Rectal smooth muscle tissue (tissue), 1 donor: ENCODE data around the gene TADA3.

Experiments
- H3K27ac ChIP-seq: one replicate; pipeline ENCODE4 v1.7.0; 2013; ENCODE audit warnings: low read depth, low read length, inconsistent platforms
- H3K27me3 ChIP-seq: one replicate; pipeline ENCODE4 v1.7.0; 2013; ENCODE audit warnings: low read length; ENCODE audit not compliant: control insufficient read depth, insufficient read depth
- H3K36me3 ChIP-seq: one replicate; pipeline ENCODE4 v1.7.0; 2013; ENCODE audit warnings: low read length; ENCODE audit not compliant: control insufficient read depth, insufficient read depth
- H3K4me1 ChIP-seq: one replicate; pipeline ENCODE4 v1.7.0; 2013; ENCODE audit warnings: low read length; ENCODE audit not compliant: control insufficient read depth, insufficient read depth
- H3K4me3 ChIP-seq: one replicate; pipeline ENCODE4 v1.7.0; 2013; ENCODE audit warnings: low read length
- H3K9ac ChIP-seq: one replicate; pipeline ENCODE4 v1.7.0; 2013; ENCODE audit warnings: low read length

TADA3 gene

GRCh38 chr3:9743548-9743947 lies 48.7 kb downstream of the TADA3 start:
- Histone ChIP-seq H3K9ac (no peak overlapping the region), H3K27ac (no peak overlapping the region), H3K27me3 (no peaks in the 10 kb centered on the region), H3K36me3 (peaks cover 77% of the 10 kb centered on the region), H3K4me1 (no peaks in the 10 kb centered on the region), H3K4me3 (no peak overlapping the region)

GRCh38 chr3:9742560-9742959 lies 49.7 kb downstream of the TADA3 start:
- Histone ChIP-seq H3K27ac (no peak overlapping the region), H3K4me3 (no peak overlapping the region), H3K4me1 (no peaks in the 10 kb centered on the region), H3K36me3 (peaks cover 80% of the 10 kb centered on the region), H3K9ac (no peak overlapping the region), H3K27me3 (no peaks in the 10 kb centered on the region)

DNA sequence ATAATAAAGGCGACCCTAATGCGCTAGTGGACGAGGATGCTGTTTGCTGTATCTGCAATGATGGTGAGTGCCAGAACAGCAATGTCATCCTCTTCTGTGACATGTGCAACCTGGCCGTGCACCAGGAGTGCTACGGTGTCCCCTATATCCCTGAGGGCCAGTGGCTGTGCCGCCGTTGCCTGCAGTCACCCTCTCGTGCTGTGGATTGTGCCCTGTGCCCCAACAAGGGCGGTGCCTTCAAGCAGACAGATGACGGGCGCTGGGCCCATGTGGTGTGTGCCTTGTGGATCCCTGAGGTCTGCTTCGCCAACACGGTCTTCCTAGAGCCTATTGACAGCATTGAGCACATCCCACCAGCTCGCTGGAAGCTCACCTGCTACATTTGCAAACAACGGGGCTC lies 53.1 kb downstream of the TADA3 start:
- Histone ChIP-seq H3K36me3 (peaks cover 58% of the 10 kb centered on the region), H3K9ac (no peak overlapping the region), H3K4me1 (no peaks in the 10 kb centered on the region), H3K27me3 (no peaks in the 10 kb centered on the region), H3K27ac (no peak overlapping the region), H3K4me3 (no peak overlapping the region)

GRCh38 chr3:9736831-9737230 lies 55.4 kb downstream of the TADA3 start:
- Histone ChIP-seq H3K4me1 (peaks cover 9% of the 10 kb centered on the region), H3K36me3 (peaks cover 36% of the 10 kb centered on the region), H3K27ac (no peak overlapping the region), H3K9ac (no peak overlapping the region), H3K4me3 (no peak overlapping the region), H3K27me3 (no peaks in the 10 kb centered on the region)

- H3K27me3 ChIP-seq: no peaks in the 10 kb centered on the region
- H3K9ac ChIP-seq: no peak overlapping the region
- no peak overlapping the region for H3K27ac ChIP-seq
- H3K36me3 ChIP-seq: peaks cover 7% of the 10 kb centered on the region
- H3K4me1 ChIP-seq: peaks cover 12% of the 10 kb centered on the region
- peak overlapping the region; percentile 91 for H3K4me3 ChIP-seq
Measured at GRCh38 chr3:9732740-9733115, 59.5 kb downstream of the TADA3 start.

GRCh38 chr3:9732080-9732739 lies 60.1 kb downstream of the TADA3 start:
- peak overlapping the region; percentile 91 for H3K4me3 ChIP-seq
- H3K27ac ChIP-seq: peak overlapping the region; percentile 98
- peaks cover 12% of the 10 kb centered on the region for H3K4me1 ChIP-seq
- H3K9ac ChIP-seq: peak overlapping the region; percentile 84
- peaks cover 5% of the 10 kb centered on the region for H3K36me3 ChIP-seq
- H3K27me3 ChIP-seq: no peaks in the 10 kb centered on the region

DNA sequence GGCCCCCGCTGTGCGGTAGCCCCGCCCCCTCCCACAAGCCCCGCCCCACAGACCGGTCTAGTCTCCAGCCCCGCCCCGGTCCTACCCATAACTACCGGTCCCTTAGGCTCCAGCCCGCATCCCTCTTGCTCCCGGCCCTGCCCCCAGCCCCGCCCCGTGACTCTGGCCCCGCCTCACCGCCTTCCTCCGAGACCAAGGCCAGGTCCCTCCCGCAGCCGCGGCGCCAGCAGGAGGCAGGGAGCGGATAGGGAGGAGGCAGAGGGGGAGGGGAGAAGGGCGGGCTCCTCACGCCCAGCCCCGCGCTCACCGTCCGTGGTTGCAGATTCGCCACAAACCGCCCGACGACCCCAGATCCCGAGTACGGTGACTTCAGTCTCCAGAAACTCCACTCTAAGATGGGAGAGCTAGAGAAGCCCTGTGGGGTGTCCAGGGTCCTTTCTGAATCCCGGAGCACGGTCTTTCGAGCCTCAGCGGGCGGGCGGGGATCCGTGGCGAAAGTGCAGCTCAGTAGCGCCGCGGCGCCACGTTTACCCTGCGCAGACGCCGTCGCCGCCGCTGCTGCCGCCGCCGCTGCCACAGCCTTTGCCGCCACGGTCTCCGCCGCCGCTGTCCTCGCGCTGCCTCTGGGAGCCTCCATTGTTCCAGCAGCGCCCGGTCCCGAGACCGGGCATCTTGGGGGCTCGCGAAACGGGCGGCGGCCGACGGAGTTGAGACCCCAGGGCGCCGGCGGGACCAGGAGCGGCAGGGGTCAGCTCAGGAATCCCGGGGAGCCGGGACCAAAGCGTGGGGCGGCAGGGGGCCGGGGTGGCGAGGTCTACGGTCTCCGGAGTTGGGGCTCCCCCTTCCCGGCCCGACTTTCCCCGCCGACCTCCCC lies 60.8 kb downstream of the TADA3 start, which contains the start of gene BRPF1:
BRPF1 (plus strand) TSS at position 530 of the 874 bp plus-strand sequence. CDS start 2,406 bp downstream, outside the sequence.
- Histone ChIP-seq H3K4me3 (peak within 1 kb of the TSS; percentile 91), H3K27ac (peak within 1 kb of the TSS; percentile 98), H3K4me1 (peaks cover 12% of the 10 kb centered on the region), H3K9ac (peak within 1 kb of the TSS; percentile 84), H3K27me3 (no peaks in the 10 kb centered on the region), H3K36me3 (peaks cover 2% of the 10 kb centered on the region)

DNA sequence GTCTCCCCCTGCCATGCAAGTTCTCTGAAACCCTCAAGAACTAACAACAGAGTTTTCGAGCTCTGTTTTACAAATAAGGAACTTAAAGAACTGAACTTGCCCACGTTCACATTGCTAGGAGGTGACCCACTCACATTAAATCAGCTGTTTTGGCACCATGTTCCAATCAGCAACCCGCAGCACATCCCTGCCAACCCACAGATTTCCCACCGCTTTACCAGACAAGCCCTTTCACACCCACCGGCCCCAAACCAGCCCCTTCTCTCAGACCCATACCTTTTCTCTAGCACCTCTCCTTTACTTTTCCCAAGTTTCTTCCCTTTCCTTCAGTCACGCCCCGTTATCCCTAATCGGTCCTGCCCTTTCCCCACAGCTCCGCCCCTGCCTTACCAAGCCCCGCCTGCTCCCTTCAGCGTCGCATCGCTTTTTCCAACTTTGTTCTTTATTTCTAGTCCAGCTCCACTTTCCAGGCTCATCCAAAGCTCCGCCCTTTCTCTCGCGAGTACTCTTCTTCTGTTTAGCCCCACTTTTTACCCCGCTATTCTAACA lies 61.5 kb downstream of the TADA3 start:
- Histone ChIP-seq H3K36me3 (no peaks in the 10 kb centered on the region), H3K9ac (no peak overlapping the region), H3K4me1 (peaks cover 12% of the 10 kb centered on the region), H3K4me3 (peak overlapping the region; percentile 54), H3K27ac (peak overlapping the region; percentile 64), H3K27me3 (no peaks in the 10 kb centered on the region)
